Transverse colon (tissue), 4 donors: ENCODE measurements around the gene CCDC174. TPM values are rescaled to one million over a fixed set of nuclear protein-coding genes. Genes with fewer than 3 reads are reported as not detected.

Experiments
- DNase-seq: peaks from one replicate; pipeline ENCODE4 v3.0.0-alpha.2; 2019
- H3K27ac ChIP-seq, 4 donors: fragments of 200-600 bp; sonication (generic); 2 replicates each; pipeline ENCODE4 v1.5.1; 2016 to 2018; ENCODE audit warnings: inconsistent platforms in 4 of 4
- H3K27me3 ChIP-seq: fragments of 200-600 bp; sonication (generic); 2 replicates; pipeline ENCODE4 v1.5.1; 2017; ENCODE audit warnings: inconsistent platforms
- H3K36me3 ChIP-seq, 4 donors: fragments of 200-600 bp; sonication (generic); 2 replicates each; pipeline ENCODE4 v1.5.1; 2017 to 2019; ENCODE audit warnings: inconsistent platforms in 4 of 4
- H3K4me1 ChIP-seq, 4 donors: fragments of 200-600 bp; sonication (generic); 2 replicates each; pipeline ENCODE4 v1.5.1; 2017 to 2020; ENCODE audit warnings: inconsistent platforms in 4 of 4
- H3K4me3 ChIP-seq, 4 donors: fragments of 200-600 bp; sonication (generic); 1 replicate in 1 of 4; 2 replicates in 3 of 4; pipeline versions ENCODE4 v1.5.1 to v1.6.1; 2017 to 2019; ENCODE audit warnings: inconsistent platforms in 4 of 4
- H3K9me3 ChIP-seq, 2 donors: fragments of 200-600 bp; sonication (generic); 2 replicates each; pipeline ENCODE4 v1.5.1; 2017 to 2019; ENCODE audit warnings: inconsistent platforms in 2 of 2
- CTCF ChIP-seq, 5 experiments: fragments of 200-600 bp in 3 of 5; fragments of 450-650 bp in 2 of 5; sonication (generic) in 3 of 5; IDR thresholded peaks; 1 replicate in 2 of 5; 2 replicates in 3 of 5; pipeline ENCODE4 v1.5.1; 2016 to 2017; ENCODE audit warnings: antibody characterized with exemption in 5 of 5, inconsistent platforms in 3 of 5, mild to moderate bottlenecking in 2 of 5, moderate library complexity in 1 of 5
- EP300 ChIP-seq: sonication (generic); formaldehyde crosslinking; IDR thresholded peaks from one replicate; pipeline ENCODE4 v1.6.1; 2017; ENCODE audit warnings: antibody characterized with exemption, low read depth
- POLR2A ChIP-seq: fragments of 450-650 bp; IDR thresholded peaks from one replicate; pipeline ENCODE4 v1.6.1; 2016; ENCODE audit warnings: antibody characterized with exemption, mild to moderate bottlenecking, moderate library complexity
- POLR2AphosphoS5 ChIP-seq, 3 donors: sonication (generic); formaldehyde crosslinking; IDR thresholded peaks; one replicate each; pipeline ENCODE4 v1.6.1; 2016; ENCODE audit warnings: antibody characterized with exemption in 3 of 3
- WGBS, 2 donors: methylation state at CpG; one replicate each; pipeline ENCODE4 v1.1.5; 2018; ENCODE audit warnings: low coverage in 1 of 2; 5-methylcytosine and 5-hydroxymethylcytosine counted together
- in situ Hi-C, 4 donors: fragments of 200-750 bp; cut with MboI; loops; one replicate each; pipeline versions ENCODE4 v1.15.0 to v1.15.1; 2017; ENCODE audit warnings: low sequenced_read_pairs in 3 of 4, low pct_ligation_motif_present in 1 of 4, low pct_unique_long_range_greater_than_20kb in 1 of 4
- intact Hi-C: fragments of 100-400 bp; cut with DNase I; formaldehyde crosslinking; loops from one replicate; pipeline ENCODE4 v1.15.1; 2023; ENCODE audit warnings: low total_unique reads
- total RNA-seq, 4 donors: library from RNA; depleted of rRNA; stranded (reverse); fragments of >200 nt; gene quantifications; one replicate each; pipeline ENCODE4 v1.1.0, GENCODE V29; 2016

Gene CCDC174
- total RNA-seq, 4 donors from 2014 or later: 29.2 to 84.8 (median 35.9) TPM

- no peak overlapping the region for H3K4me3 ChIP-seq
- TF ChIP-seq POLR2A: no peak
- TF ChIP-seq POLR2AphosphoS5 (IDR thresholded peaks at IDR 0.05): no peak
- TF ChIP-seq CTCF (IDR thresholded peaks at IDR 0.05): no peak
- no peak for TF ChIP-seq EP300
- WGBS, 2 donors: 78% methylated on average over 4 of the region's 4 CpGs; no CpG with 5 or more reads in 1 of the 2 donors
Measured at GRCh38 chr3:14609506-14609905, 42.1 kb upstream of the CCDC174 start.

GRCh38 chr3:14609941-14610340 is 41.6 kb upstream of the CCDC174 start:
- no peak overlapping the region for H3K27ac ChIP-seq

More at GRCh38 chr3:14609506-14609905, 42.1 kb upstream of the CCDC174 start:
- H3K27me3 ChIP-seq: peaks cover 23% of the 10 kb centered on the region
- in situ Hi-C loops: loop anchor here in 1 of 4 donors (25.0 kb wide), 1 partner anchor 97 kb away; no protein-coding TSS in a partner anchor
- H3K27ac ChIP-seq: no peak overlapping the region
- no peak for DNase-seq
- H3K9me3 ChIP-seq: no peaks in the 10 kb centered on the region
- H3K36me3 ChIP-seq: no peaks in the 10 kb centered on the region
- H3K4me1 ChIP-seq: no peaks in the 10 kb centered on the region
- intact Hi-C loops: no loop called here

GRCh38 chr3:14614189-14614588 is 37.4 kb upstream of the CCDC174 start:
- in situ Hi-C loops (loop anchor here in 1 of 4 donors (25.0 kb wide), 1 partner anchor 102 kb away; no protein-coding TSS in a partner anchor), intact Hi-C loops (no loop called here)
- no peak for DNase-seq
- 67 to 75% methylated on average over 1 of the region's 1 CpG for WGBS, 2 donors
- Histone ChIP-seq H3K9me3 (no peaks in the 10 kb centered on the region), H3K36me3 (no peaks in the 10 kb centered on the region), H3K27ac (no peak overlapping the region), H3K4me3 (no peak overlapping the region), H3K4me1 (no peaks in the 10 kb centered on the region), H3K27me3 (peaks cover 22% of the 10 kb centered on the region)
- TF ChIP-seq EP300: no peak
- TF ChIP-seq POLR2A: no peak
- TF ChIP-seq POLR2AphosphoS5 (IDR thresholded peaks at IDR 0.05): no peak

More at GRCh38 chr3:14609941-14610340, 41.6 kb upstream of the CCDC174 start:
- Histone ChIP-seq H3K27me3 (peaks cover 22% of the 10 kb centered on the region), H3K4me1 (no peaks in the 10 kb centered on the region), H3K9me3 (no peaks in the 10 kb centered on the region), H3K4me3 (no peak overlapping the region), H3K36me3 (no peaks in the 10 kb centered on the region)
- intact Hi-C loops: no loop called here
- in situ Hi-C loops: loop anchor here in 1 of 4 donors (25.0 kb wide), 1 partner anchor 98 kb away; no protein-coding TSS in a partner anchor
- TF ChIP-seq POLR2AphosphoS5 (IDR thresholded peaks at IDR 0.05) (no peak), CTCF (IDR thresholded peaks at IDR 0.05) (no peak), EP300 (no peak), POLR2A (no peak)
- DNase-seq: no peak

- Histone ChIP-seq H3K4me3 (no peak overlapping the region), H3K9me3 (no peaks in the 10 kb centered on the region), H3K27ac (no peak overlapping the region), H3K36me3 (no peaks in the 10 kb centered on the region), H3K4me1 (no peaks in the 10 kb centered on the region), H3K27me3 (peaks cover 21% of the 10 kb centered on the region)
- DNase-seq: no peak
- no peak for TF ChIP-seq POLR2AphosphoS5 (IDR thresholded peaks at IDR 0.05)
- TF ChIP-seq POLR2A: no peak
- TF ChIP-seq CTCF (IDR thresholded peaks at IDR 0.05): no peak
- no peak for TF ChIP-seq EP300
- intact Hi-C loops (no loop called here), in situ Hi-C loops (loop anchor here in 1 of 4 donors (25.0 kb wide), 1 partner anchor 103 kb away; no protein-coding TSS in a partner anchor)
Measured at GRCh38 chr3:14614862-14615261, 36.7 kb upstream of the CCDC174 start.
